ENCODE measurements around the gene SH3GLB2.

DNA sequence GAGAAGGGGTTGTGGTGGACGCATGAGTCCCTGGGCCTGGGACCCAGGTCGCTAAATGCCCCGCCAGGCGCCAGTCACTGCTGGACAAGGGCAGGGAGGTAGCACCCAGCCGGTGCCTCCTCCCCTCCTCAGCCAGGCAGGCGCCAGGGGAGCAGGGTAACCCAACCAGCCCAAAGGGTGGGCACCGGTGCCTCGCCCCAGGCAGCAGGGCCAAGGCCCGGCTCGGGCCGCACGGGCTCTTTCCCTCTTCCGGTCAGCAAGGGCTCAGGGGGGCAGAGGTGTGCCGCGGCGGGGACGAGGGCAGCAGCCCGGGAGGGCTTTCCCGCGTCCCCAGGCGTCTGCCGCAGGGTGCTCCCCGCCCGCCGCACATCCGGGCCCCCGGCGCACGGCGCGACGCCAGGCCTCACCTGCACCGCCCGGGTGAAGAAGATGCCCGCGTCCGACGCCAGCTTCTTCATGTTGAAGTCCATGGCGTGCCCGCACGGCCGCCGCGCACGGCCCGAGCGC, 393 bp downstream of the SH3GLB2 start:
- TF ChIP-seq, protein P1, sequence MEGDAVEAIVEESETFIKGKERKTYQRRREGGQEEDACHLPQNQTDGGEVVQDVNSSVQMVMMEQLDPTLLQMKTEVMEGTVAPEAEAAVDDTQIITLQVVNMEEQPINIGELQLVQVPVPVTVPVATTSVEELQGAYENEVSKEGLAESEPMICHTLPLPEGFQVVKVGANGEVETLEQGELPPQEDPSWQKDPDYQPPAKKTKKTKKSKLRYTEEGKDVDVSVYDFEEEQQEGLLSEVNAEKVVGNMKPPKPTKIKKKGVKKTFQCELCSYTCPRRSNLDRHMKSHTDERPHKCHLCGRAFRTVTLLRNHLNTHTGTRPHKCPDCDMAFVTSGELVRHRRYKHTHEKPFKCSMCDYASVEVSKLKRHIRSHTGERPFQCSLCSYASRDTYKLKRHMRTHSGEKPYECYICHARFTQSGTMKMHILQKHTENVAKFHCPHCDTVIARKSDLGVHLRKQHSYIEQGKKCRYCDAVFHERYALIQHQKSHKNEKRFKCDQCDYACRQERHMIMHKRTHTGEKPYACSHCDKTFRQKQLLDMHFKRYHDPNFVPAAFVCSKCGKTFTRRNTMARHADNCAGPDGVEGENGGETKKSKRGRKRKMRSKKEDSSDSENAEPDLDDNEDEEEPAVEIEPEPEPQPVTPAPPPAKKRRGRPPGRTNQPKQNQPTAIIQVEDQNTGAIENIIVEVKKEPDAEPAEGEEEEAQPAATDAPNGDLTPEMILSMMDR (IDR thresholded peaks at IDR 0.05; ENCODE audit: poor library complexity) = no peak
- TF ChIP-seq EZH2 (IDR thresholded peaks at IDR 0.05; ENCODE audit: borderline replicate concordance) (no peak), EZH2phosphoT487 (IDR thresholded peaks at IDR 0.05; ENCODE audit: low read depth, severe bottlenecking, unreplicated experiment) (no peak)
